Activated CD8-positive, alpha-beta T cell treated with anti-CD3 and anti-CD28 coated beads for 36 hours (primary cell): Measurements from ENCODE around the gene KCNMA1. TPM values are rescaled to one million over a fixed set of nuclear protein-coding genes. Genes with fewer than 3 reads are reported as not detected.

Experiments
- ATAC-seq: fragments of 200-7000 bp; cut with Tn5 transposase; one replicate; pipeline ENCODE4 v1.10.0; 2021; ENCODE audit warnings: mild to moderate bottlenecking, moderate library complexity
- CTCF ChIA-PET: fragments of 350-600 bp; sonication (Branson Sonifier 250); formaldehyde crosslinking; loops from one replicate; lab custom pipeline; 2021; ENCODE audit warnings: antibody characterized with exemption; lab: Charles Lee
- POLR2A ChIA-PET: fragments of 350-600 bp; sonication (Branson Sonifier 250); formaldehyde crosslinking; loops from one replicate; lab custom pipeline; 2021; ENCODE audit warnings: antibody characterized with exemption; lab: Charles Lee
- DNase-seq: peaks from one replicate; pipeline ENCODE4 v3.0.0-alpha.2; 2020
- H3K27ac Mint-ChIP-seq: one replicate; pipeline ENCODE4 v1.8.0; 2021; ENCODE audit warnings: mild to moderate bottlenecking, mixed read lengths
- H3K27me3 Mint-ChIP-seq: one replicate; pipeline ENCODE4 v1.8.0; 2021; ENCODE audit warnings: mixed read lengths
- H3K36me3 Mint-ChIP-seq: one replicate; pipeline ENCODE4 v1.8.0; 2021; ENCODE audit warnings: low read depth, mixed read lengths
- H3K4me1 Mint-ChIP-seq: one replicate; pipeline ENCODE4 v1.8.0; 2021; ENCODE audit warnings: low read depth, mixed read lengths
- H3K4me3 Mint-ChIP-seq: one replicate; pipeline ENCODE4 v1.8.0; 2021; ENCODE audit warnings: mild to moderate bottlenecking, moderate library complexity, mixed read lengths
- H3K9me3 Mint-ChIP-seq: one replicate; pipeline ENCODE4 v1.8.0; 2021; ENCODE audit warnings: mixed read lengths
- intact Hi-C: fragments of 100-400 bp; cut with micrococcal nuclease; formaldehyde crosslinking; loops from one replicate; pipeline ENCODE4 v1.10.0; 2022
- total RNA-seq, 2 experiments: library from RNA; stranded (reverse); gene quantifications; one replicate each; pipeline ENCODE4 v1.2.3, GENCODE V29; 2021
- TF ChIP-seq, protein P1 (sequence below): fragments of 200-600 bp; IDR thresholded peaks from one replicate; pipeline ENCODE4 v1.8.0; 2022; ENCODE audit warnings: antibody characterized with exemption, mild to moderate bottlenecking

The KCNMA1 gene
- total RNA-seq, 2 experiments from 2014 or later: 0.18 TPM; not detected in 1

DNA sequence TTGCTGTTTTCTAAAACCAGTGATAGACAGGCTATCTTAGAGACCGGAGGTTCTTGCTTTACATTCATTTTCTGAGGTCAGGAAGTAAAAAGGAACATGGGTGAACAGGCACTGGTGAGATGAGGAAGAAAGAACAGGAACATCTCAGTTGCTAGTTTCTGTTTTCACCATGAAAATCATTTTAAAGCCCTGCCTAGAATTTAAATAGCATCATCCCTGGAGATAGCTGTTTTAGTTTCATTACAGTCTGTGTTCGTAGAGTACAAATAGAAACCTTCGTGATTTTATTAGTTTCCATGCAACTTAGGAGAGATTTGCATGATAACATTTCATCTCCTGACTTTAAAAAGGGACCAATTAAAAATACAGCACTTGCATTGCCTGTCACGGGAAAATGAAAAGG lies 14.7 kb downstream of the KCNMA1 start:
- no peak overlapping the region for H3K4me3 Mint-ChIP-seq
- H3K27ac Mint-ChIP-seq: no peak overlapping the region
- intact Hi-C loops: no loop called here
- ChIA-PET CTCF (interaction anchor here (0.9 kb wide), 1 partner anchor 20 kb away, joined by 3 read pairs; no protein-coding TSS in a partner anchor), POLR2A (no interaction called here)
- no peaks in the 10 kb centered on the region for H3K9me3 Mint-ChIP-seq
- peaks cover 6% of the 10 kb centered on the region for H3K4me1 Mint-ChIP-seq
- ATAC-seq (no peak), DNase-seq (no peak)
- TF ChIP-seq, protein P1, sequence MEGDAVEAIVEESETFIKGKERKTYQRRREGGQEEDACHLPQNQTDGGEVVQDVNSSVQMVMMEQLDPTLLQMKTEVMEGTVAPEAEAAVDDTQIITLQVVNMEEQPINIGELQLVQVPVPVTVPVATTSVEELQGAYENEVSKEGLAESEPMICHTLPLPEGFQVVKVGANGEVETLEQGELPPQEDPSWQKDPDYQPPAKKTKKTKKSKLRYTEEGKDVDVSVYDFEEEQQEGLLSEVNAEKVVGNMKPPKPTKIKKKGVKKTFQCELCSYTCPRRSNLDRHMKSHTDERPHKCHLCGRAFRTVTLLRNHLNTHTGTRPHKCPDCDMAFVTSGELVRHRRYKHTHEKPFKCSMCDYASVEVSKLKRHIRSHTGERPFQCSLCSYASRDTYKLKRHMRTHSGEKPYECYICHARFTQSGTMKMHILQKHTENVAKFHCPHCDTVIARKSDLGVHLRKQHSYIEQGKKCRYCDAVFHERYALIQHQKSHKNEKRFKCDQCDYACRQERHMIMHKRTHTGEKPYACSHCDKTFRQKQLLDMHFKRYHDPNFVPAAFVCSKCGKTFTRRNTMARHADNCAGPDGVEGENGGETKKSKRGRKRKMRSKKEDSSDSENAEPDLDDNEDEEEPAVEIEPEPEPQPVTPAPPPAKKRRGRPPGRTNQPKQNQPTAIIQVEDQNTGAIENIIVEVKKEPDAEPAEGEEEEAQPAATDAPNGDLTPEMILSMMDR: no peak
- no peaks in the 10 kb centered on the region for H3K36me3 Mint-ChIP-seq
- H3K27me3 Mint-ChIP-seq: no peaks in the 10 kb centered on the region

DNA sequence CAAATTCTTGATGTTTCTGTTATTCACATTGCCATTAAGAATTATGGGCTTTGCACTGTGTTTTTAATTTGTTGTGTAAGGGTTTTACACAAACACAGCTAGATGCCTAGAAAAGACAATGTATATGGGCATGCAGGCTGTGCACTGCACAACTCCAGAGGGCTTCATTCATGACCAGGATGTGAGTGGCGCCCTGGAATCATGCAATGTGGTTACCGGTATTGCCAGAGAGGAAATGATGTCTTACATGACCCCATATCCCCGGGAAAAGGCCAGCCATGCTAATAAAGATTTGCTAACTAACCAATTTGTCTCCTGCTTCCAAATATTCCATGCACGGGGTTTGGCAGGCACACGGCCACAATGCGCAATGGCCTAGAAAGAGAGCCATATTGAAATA lies 16.9 kb downstream of the KCNMA1 start:
- DNase-seq (no peak), ATAC-seq (no peak)
- Mint-ChIP-seq H3K27me3 (no peaks in the 10 kb centered on the region), H3K9me3 (no peaks in the 10 kb centered on the region), H3K4me3 (no peak overlapping the region), H3K4me1 (peaks cover 6% of the 10 kb centered on the region), H3K36me3 (no peaks in the 10 kb centered on the region), H3K27ac (no peak overlapping the region)
- CTCF ChIA-PET: no interaction called here
- intact Hi-C loops: no loop called here
- TF ChIP-seq, protein P1: no peak
- POLR2A ChIA-PET: no interaction called here

DNA sequence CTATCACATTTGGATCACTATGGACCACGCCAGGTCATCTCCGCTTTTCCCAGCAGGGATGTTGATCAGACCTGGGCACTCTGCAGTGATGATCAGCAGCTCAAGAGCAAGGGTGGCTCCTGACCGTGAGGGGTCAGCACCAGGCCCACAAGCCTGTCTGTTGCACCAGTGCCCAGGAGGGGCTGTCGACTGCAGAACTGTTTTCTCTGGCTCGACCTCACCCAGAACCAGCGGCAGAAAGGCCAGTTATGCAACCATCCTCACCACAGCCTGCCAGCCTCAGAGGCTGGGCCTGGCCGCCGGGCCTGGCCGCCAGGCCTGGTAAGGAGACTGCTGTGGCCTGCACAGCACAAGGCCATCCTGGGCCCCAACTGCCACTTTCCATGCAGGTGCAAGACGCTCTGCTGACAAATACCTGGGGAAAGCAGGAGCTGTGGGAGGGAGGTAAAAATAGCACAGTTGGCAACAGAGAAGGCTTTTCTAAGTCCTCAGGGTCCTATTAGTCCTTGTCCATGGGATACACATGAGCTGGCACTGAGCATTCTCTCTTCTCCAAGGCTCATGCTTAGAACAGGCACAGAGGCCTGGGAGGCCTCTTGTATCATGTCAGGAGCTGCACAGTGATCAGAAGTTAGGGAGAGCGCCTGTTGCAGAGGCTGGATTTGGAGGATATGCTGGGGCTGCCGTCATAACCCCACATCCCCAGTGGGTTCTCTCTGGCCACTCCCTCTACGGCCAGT lies 17.5 kb downstream of the KCNMA1 start:
- no peak overlapping the region for H3K27ac Mint-ChIP-seq
- ChIA-PET CTCF (interaction anchor here (1.2 kb wide), 1 partner anchor 21 kb away, joined by 6 read pairs; no protein-coding TSS in a partner anchor), POLR2A (no interaction called here)
- intact Hi-C loops: no loop called here
- TF ChIP-seq, protein P1: no peak
- no peaks in the 10 kb centered on the region for H3K9me3 Mint-ChIP-seq
- H3K4me3 Mint-ChIP-seq: no peak overlapping the region
- DNase-seq: no peak
- peaks cover 6% of the 10 kb centered on the region for H3K4me1 Mint-ChIP-seq
- no peak for ATAC-seq
- H3K36me3 Mint-ChIP-seq: no peaks in the 10 kb centered on the region
- peaks cover 3% of the 10 kb centered on the region for H3K27me3 Mint-ChIP-seq

DNA sequence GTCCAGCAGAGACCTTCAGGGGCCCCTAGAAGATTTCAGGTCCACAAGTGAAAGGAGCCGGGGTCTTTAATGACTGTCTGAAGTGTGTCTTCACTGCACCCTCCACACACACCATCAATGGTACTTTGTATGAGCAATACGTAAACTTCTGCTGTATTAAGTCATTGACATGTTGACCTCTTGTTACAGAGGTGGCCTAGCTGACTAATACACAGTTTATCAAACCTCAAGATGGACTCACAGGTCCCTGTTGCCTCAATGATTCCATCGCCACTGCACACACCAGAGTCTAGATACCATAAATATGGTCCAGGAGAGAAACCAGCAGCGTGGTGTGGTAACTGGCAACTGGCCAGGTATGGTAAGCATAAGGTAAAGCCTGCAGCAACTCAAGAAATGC lies 19.5 kb downstream of the KCNMA1 start:
- CTCF ChIA-PET: no interaction called here
- intact Hi-C loops: no loop called here
- ATAC-seq (no peak), DNase-seq (no peak)
- H3K27me3 Mint-ChIP-seq: peaks cover 3% of the 10 kb centered on the region
- no peaks in the 10 kb centered on the region for H3K36me3 Mint-ChIP-seq
- POLR2A ChIA-PET: no interaction called here
- no peaks in the 10 kb centered on the region for H3K9me3 Mint-ChIP-seq
- no peak overlapping the region for H3K27ac Mint-ChIP-seq
- TF ChIP-seq, protein P1: no peak
- no peak overlapping the region for H3K4me3 Mint-ChIP-seq
- H3K4me1 Mint-ChIP-seq: peaks cover 5% of the 10 kb centered on the region

DNA sequence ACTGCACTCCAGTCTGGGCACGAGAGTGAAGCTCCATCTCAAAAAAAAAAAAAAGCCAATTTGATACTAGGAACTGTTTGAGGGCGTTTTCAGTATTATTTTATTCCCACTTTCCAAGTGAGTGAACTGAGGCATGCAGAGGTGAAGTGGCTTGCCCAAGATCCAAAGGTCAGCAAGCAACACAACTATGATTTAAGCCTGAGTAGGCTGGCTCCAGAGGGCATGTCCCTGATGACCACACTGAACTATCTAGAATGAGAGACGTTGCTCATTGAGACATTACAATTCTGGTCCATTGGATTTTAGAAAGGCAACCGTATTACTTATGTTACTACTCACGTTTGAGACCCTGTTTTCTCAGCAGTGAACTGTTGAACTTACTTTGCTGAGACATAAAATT lies 20.8 kb downstream of the KCNMA1 start:
- POLR2A ChIA-PET: no interaction called here
- no peaks in the 10 kb centered on the region for H3K36me3 Mint-ChIP-seq
- H3K4me1 Mint-ChIP-seq: no peaks in the 10 kb centered on the region
- H3K27me3 Mint-ChIP-seq: peaks cover 5% of the 10 kb centered on the region
- H3K27ac Mint-ChIP-seq: no peak overlapping the region
- ATAC-seq (no peak), DNase-seq (no peak)
- H3K4me3 Mint-ChIP-seq: no peak overlapping the region
- H3K9me3 Mint-ChIP-seq: no peaks in the 10 kb centered on the region
- CTCF ChIA-PET: no interaction called here
- TF ChIP-seq, protein P1: no peak
- intact Hi-C loops: no loop called here
